Natural killer cell (primary cell): ENCODE data around the gene TPMT. TPM values are rescaled to one million over a fixed set of nuclear protein-coding genes. Genes with fewer than 3 reads are reported as not detected.

Source experiments
- ATAC-seq, 3 donors: fragments of 150-1000 bp in 2 of 3; fragments of 200-7000 bp in 1 of 3; cut with Tn5 transposase; 1 replicate in 1 of 3; 2 replicates in 2 of 3; pipeline ENCODE4 v1.10.0; 2021; ENCODE audit warnings: mild to moderate bottlenecking in 2 of 3, moderate library complexity in 2 of 3
- DNase-seq, 2 donors: peaks; one replicate each; pipeline versions ENCODE4 v3.0.0 to v3.0.0-alpha.2; 2013 to 2021; ENCODE audit warnings: mixed read lengths in 1 of 2
- H3K27ac ChIP-seq: one replicate; pipeline ENCODE4 v1.5.1; 2013; ENCODE audit warnings: mild to moderate bottlenecking, low read length
- H3K27me3 ChIP-seq: one replicate; pipeline ENCODE4 v1.6.1; 2013; ENCODE audit warnings: low read length; ENCODE audit not compliant: control insufficient read depth, insufficient read depth
- H3K36me3 ChIP-seq: one replicate; pipeline ENCODE4 v1.6.1; 2013; ENCODE audit warnings: low read length; ENCODE audit not compliant: control insufficient read depth, insufficient read depth
- H3K4me1 ChIP-seq: one replicate; pipeline ENCODE4 v1.6.1; 2013; ENCODE audit warnings: low read length; ENCODE audit not compliant: control insufficient read depth, insufficient read depth
- H3K4me3 ChIP-seq: one replicate; pipeline ENCODE4 v1.5.1; 2013; ENCODE audit warnings: low read length
- H3K9me3 ChIP-seq: one replicate; pipeline ENCODE4 v1.6.1; 2013; ENCODE audit warnings: low read length; ENCODE audit not compliant: control insufficient read depth, insufficient read depth
- H3K27ac Mint-ChIP-seq, 2 donors: one replicate each; pipeline ENCODE4 v1.8.0; 2022; ENCODE audit warnings: mild to moderate bottlenecking in 2 of 2, mixed read lengths in 2 of 2, moderate library complexity in 1 of 2
- H3K27me3 Mint-ChIP-seq, 2 donors: one replicate each; pipeline ENCODE4 v1.8.0; 2022; ENCODE audit warnings: low read depth in 2 of 2, mixed read lengths in 2 of 2
- H3K36me3 Mint-ChIP-seq: one replicate; pipeline ENCODE4 v1.8.0; 2022; ENCODE audit warnings: mixed read lengths
- H3K4me1 Mint-ChIP-seq, 2 donors: one replicate each; pipeline ENCODE4 v1.8.0; 2022; ENCODE audit warnings: mixed read lengths in 2 of 2
- H3K4me3 Mint-ChIP-seq: one replicate; pipeline ENCODE4 v1.8.0; 2022; ENCODE audit warnings: mild to moderate bottlenecking, moderate library complexity, mixed read lengths
- H3K9me3 Mint-ChIP-seq, 2 donors: one replicate each; pipeline ENCODE4 v1.8.0; 2022; ENCODE audit warnings: mixed read lengths in 2 of 2
- WGBS: methylation state at CpG from one replicate; pipeline ENCODE4 v1.1.7; 2013; ENCODE audit warnings: missing lambda C conversion rate; ENCODE audit not compliant: insufficient coverage; 5-methylcytosine and 5-hydroxymethylcytosine counted together
- intact Hi-C: fragments of 100-400 bp; cut with micrococcal nuclease; formaldehyde crosslinking; loops from one replicate; pipeline ENCODE4 v1.14.2; 2022
- total RNA-seq, 4 donors: library from RNA; stranded (reverse); fragments of 120-200 nt in 1 of 4; gene quantifications; one replicate each; pipeline versions ENCODE4 v1.2.3 to v1.2.4, GENCODE V29; 2013 to 2022
- TF ChIP-seq, protein P1 (sequence below): fragments of 200-600 bp; IDR thresholded peaks from one replicate; pipeline ENCODE4 v1.8.0; 2022; ENCODE audit warnings: antibody characterized with exemption

TPMT gene
- total RNA-seq, 3 donors from 2014 or later (not counting 1 experiment from before 2014, with no cell fraction given): 8.9 to 11.4 (median 9.6) TPM

- Mint-ChIP-seq H3K36me3 (peaks cover 8% of the 10 kb centered on the region), H3K4me1 (no peaks in the 10 kb centered on the region), H3K4me3 (no peak overlapping the region), H3K9me3 (peaks cover 4 to 5% of the 10 kb centered on the region in 2 donors), H3K27me3 (peaks cover 11 to 12% of the 10 kb centered on the region in 2 donors), H3K27ac (no peak overlapping the region)
- H3K27me3 ChIP-seq: no peaks in the 10 kb centered on the region
- DNase-seq: no peak
- H3K4me3 ChIP-seq: no peak overlapping the region
- no peak overlapping the region for H3K27ac ChIP-seq
- no peaks in the 10 kb centered on the region for H3K36me3 ChIP-seq
- TF ChIP-seq, protein P1, sequence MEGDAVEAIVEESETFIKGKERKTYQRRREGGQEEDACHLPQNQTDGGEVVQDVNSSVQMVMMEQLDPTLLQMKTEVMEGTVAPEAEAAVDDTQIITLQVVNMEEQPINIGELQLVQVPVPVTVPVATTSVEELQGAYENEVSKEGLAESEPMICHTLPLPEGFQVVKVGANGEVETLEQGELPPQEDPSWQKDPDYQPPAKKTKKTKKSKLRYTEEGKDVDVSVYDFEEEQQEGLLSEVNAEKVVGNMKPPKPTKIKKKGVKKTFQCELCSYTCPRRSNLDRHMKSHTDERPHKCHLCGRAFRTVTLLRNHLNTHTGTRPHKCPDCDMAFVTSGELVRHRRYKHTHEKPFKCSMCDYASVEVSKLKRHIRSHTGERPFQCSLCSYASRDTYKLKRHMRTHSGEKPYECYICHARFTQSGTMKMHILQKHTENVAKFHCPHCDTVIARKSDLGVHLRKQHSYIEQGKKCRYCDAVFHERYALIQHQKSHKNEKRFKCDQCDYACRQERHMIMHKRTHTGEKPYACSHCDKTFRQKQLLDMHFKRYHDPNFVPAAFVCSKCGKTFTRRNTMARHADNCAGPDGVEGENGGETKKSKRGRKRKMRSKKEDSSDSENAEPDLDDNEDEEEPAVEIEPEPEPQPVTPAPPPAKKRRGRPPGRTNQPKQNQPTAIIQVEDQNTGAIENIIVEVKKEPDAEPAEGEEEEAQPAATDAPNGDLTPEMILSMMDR: no peak
- peaks cover 5% of the 10 kb centered on the region for H3K9me3 ChIP-seq
- WGBS: 100% methylated on average over 1 of the region's 1 CpG
- ATAC-seq: no peak
- intact Hi-C loops: no loop called here
- H3K4me1 ChIP-seq: no peaks in the 10 kb centered on the region
Measured at GRCh38 chr6:18107061-18107460, 47.8 kb downstream of the TPMT start.

DNA sequence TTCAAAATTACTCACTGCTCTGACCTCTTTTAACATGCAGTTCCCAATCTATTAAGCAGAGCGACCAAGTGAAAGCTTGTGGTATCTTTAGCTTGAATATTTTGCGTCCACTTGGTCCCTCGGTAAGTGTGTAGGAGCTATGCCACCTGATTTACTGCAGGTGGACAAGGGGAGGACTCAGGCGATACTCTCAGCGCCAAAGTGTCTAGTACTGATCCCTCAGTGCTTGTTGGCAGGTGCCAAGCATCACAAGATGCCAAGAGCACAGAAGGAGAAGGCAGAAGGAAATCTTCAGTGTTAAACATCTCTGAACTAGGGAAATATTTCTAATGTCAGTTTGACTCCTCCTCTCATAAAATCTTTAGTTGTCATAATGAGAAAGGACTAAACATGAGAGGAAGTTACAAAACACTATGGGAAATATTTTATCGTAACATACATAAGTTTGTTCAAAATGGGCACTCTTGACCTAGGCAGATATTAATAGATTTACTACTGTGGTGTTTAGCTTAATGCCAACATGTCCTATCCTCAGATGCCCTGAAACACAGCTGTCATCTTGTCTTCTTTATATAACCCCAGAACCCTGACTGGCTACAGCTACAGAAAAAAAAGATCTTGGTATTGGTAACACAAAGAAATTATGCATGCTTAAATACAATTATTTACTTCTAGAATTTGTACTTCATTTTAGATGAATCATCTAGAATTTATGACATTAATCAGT lies 51.9 kb downstream of the TPMT start:
- Histone ChIP-seq H3K36me3 (no peaks in the 10 kb centered on the region), H3K4me1 (no peaks in the 10 kb centered on the region), H3K27ac (no peak overlapping the region), H3K9me3 (peaks cover 5% of the 10 kb centered on the region), H3K27me3 (no peaks in the 10 kb centered on the region), H3K4me3 (no peak overlapping the region)
- H3K27me3 Mint-ChIP-seq: peaks cover 10 to 22% of the 10 kb centered on the region in 2 donors
- TF ChIP-seq, protein P1: no peak
- H3K9me3 Mint-ChIP-seq: peaks cover 4 to 5% of the 10 kb centered on the region in 2 donors
- intact Hi-C loops: no loop called here
- H3K4me3 Mint-ChIP-seq: no peak overlapping the region
- H3K36me3 Mint-ChIP-seq: peaks cover 8% of the 10 kb centered on the region
- no peak overlapping the region for H3K27ac Mint-ChIP-seq
- WGBS: 86% methylated on average over 6 of the region's 6 CpGs
- DNase-seq (no peak), ATAC-seq (no peak)
- H3K4me1 Mint-ChIP-seq: peaks cover 3 to 4% of the 10 kb centered on the region in 2 donors

DNA sequence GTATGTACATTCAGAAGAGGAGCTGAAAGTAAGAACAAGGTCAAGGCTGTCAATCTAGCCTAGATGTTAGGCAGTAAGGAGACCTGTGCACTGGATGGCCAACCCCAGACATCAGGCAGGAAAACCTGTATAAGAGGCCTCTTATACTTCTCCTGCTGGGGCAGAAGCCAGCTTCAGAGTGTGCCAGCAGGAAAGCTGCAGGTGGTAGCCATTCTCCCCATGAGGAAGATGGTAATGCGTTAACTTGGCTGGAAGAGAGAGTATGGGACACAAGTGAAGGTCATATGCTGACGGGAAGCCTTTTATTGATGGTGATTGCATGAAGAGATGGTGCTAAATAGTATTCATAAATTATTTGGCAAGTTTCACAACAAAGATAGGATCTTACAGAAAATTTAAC lies 53.0 kb downstream of the TPMT start:
- Mint-ChIP-seq H3K9me3 (peaks cover 1 to 2% of the 10 kb centered on the region in 2 donors), H3K4me1 (peaks cover 3 to 4% of the 10 kb centered on the region in 2 donors), H3K27me3 (peaks cover 16 to 29% of the 10 kb centered on the region in 2 donors), H3K36me3 (peaks cover 8% of the 10 kb centered on the region), H3K4me3 (no peak overlapping the region), H3K27ac (no peak overlapping the region)
- no peak for DNase-seq
- Histone ChIP-seq H3K36me3 (no peaks in the 10 kb centered on the region), H3K4me1 (no peaks in the 10 kb centered on the region), H3K9me3 (no peaks in the 10 kb centered on the region), H3K4me3 (no peak overlapping the region), H3K27me3 (no peaks in the 10 kb centered on the region), H3K27ac (no peak overlapping the region)
- ATAC-seq: no peak
- 93% methylated on average over 2 of the region's 2 CpGs for WGBS
- intact Hi-C loops: no loop called here
- TF ChIP-seq, protein P1: no peak
